Medulla oblongata (tissue), 1 donor: ENCODE data around the gene SUPT5H.
A peak's percentile ranks its signal among the peaks of the same experiment; 100 is the strongest.

Experiments used
- DNase-seq: peaks from one replicate; pipeline ENCODE4 v3.0.0-alpha.2; 2015; ENCODE audit errors: extremely low spot score

Gene SUPT5H

DNA sequence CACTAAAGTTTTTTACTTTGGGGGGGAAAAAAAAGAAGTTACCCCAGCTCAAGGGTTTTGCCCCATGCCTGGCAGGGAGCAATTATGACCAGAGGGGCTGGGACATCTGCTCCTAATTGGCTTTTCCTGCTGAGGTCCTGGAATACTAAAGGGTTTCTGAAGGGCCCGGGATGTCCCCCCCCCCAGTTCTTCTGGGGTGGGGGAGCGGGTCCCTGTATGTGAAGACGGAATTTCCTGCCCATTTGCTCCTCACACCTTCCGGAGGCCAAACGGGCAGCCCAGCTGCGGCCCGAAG, 52.3 kb downstream of the SUPT5H start:
- DNase-seq, result no peak

DNA sequence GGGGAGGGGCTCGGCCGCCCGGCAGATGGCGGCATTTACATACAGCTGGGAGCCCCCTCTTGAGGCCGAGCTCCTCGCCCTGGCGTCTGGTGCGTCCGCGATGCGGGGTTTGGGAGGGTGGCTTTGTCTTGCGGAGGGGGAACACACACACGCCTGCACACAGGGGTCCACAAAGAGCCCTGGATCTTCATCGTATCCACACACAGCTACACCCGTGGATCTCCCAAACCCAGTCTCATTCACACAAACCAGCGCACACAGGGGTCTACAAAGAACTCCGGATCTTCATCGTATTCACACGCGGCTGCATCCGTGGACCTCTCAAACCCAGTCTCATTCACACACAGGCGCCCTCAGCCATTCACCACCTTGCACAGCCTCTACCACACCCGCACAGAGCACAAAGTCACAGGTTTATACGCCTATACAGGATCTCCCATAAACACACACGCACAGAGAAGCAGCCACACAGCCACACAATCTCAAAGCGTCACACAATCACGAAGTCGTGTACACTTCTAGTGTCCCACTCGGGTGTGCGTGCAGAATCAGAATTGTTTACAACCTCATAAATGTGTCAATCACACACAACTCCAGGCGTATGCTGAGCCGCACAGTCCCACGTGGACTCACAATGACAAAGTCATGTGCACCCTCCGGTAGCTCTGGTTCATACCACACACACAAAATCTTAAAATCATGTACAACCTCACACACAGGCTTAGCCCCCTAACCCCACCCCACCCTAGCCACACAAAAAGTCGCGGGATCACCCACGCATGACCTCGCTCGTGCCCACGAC, 52.8 kb downstream of the SUPT5H start:
- peak; percentile 34 for DNase-seq

DNA sequence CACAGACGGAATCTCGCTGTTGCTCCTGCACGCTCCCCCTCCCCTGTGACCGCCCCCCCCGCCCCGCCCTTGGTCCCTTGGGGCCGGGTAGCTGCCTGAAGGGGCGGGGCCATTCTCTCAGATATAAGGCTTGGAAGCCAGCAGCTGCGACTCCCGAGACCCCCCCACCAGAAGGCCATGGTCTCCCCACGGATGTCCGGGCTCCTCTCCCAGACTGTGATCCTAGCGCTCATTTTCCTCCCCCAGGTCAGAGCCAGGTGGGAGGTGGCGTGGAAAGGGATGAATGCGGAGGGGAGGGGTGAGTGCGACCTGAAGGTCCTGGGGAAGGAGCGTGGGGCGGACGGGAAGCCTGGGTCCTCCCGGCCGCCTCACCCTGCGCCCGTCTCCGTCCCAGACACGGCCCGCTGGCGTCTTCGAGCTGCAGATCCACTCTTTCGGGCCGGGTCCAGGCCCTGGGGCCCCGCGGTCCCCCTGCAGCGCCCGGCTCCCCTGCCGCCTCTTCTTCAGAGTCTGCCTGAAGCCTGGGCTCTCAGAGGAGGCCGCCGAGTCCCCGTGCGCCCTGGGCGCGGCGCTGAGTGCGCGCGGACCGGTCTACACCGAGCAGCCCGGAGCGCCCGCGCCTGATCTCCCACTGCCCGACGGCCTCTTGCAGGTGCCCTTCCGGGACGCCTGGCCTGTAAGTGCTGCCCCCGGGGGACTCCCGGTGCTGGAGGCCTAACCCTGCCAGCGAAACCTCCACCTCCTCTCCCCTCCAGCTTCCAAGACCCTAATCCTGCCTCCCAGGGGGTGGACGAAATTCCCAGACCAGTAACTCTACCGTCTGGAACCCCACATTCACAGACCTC, 53.6 kb downstream of the SUPT5H start, which contains the start of gene DLL3:
TSS of gene DLL3 (plus strand) at position 150 of the 845 bp plus-strand sequence. CDS start at position 178, 28 bp downstream.
- DNase-seq, result no peak

DNA sequence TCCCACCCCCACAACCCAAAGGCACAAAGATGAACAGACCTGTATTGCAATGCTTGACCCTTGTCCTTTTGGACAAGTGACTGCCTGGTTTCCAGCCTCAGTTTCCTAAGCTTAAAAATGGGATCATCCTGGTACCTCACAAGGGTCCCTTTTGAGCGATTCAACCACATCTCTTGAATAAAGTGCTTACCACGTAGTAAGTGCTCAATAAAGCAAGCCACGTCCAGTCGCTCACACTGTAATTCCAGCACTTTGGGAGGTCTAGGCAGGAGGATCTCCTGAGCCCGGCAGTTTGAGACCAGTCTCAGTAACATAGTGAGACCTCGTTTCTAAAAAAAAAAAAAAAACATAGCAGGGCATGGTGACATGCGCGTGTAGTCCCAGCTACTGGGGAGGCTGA, 54.5 kb downstream of the SUPT5H start:
- DNase-seq, result no peak

DNA sequence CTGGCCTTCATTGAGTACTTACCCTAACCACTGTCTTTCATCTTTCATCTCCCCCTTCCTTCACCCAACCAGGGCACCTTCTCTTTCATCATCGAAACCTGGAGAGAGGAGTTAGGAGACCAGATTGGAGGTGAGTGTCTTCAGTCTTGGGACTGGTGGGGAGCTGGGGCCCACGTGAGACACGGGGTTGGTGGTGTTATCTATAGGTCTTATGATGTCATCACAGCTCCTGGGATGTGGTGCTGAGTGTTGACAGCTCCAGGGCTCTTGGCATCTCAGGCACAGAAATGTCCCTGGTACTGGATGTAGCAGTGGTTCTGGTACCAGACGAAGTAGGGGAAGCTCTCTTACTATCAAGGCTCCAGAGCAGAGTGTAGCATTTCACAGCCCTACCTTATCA, 55.2 kb downstream of the SUPT5H start:
- no peak for DNase-seq

DNA sequence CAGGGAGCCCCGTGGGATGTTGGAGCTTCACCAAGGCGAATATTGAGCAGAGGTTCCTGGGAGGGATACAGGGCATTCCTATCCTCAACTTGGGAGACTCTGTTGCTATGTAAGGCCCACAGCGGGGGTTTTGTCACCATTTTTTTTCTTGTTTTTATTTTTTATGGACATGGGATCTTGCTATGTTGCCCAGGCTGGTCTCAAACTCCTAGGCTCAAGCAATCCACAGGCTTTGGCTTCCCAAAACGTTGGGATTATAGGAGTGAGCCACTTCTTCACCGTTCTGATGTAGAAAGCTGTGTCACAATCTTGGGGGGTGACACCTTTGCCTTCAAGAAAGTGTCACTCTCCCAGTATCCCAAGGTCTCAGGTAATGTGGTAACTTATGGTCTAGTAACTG, 56.0 kb downstream of the SUPT5H start:
- DNase-seq, result no peak

DNA sequence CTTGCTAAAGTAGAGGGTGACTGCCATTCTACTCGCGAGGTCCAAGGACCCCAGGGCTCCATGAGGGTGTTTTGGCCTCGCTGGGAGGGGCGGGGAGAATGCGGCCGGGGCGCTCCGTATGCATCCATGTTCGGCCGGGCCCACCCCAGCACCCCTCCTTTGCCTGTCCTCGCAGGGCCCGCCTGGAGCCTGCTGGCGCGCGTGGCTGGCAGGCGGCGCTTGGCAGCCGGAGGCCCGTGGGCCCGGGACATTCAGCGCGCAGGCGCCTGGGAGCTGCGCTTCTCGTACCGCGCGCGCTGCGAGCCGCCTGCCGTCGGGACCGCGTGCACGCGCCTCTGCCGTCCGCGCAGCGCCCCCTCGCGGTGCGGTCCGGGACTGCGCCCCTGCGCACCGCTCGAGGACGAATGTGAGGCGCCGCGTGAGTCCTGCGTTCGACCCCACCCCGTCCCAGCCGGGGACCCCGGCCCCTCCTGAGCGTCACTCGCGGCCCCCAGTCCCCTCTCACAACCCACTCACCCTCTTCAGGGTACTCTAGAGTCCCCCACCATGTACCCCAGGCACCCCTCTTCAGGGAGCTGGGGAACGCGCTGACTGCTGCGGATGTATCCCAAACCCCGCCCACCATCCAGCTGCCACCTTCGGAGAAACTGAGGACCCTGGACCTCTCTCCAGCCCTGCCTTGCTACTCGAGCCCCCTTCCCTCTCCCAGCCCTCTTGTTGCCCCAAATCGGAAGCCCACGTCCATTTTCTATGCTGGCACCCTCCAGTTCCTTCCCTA, 57.4 kb downstream of the SUPT5H start:
- no peak for DNase-seq

DNA sequence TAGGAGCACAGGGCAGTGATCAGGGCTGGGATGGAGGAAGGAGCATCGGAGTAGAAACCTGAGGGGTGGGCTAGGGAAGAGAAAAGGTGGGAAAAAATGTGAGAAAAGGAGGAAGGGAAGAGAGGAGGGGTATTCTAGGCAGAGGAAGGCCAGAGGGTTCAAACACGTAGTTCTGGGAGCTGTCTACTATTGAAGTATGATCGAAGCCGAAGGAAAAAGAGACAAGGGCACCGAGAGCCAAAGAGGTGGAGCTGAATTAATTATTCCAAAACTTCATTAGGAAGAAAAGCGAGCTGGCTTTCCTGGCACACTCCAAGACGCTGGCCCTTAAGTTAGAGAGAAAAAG, 61.2 kb downstream of the SUPT5H start:
- DNase-seq, result no peak

DNA sequence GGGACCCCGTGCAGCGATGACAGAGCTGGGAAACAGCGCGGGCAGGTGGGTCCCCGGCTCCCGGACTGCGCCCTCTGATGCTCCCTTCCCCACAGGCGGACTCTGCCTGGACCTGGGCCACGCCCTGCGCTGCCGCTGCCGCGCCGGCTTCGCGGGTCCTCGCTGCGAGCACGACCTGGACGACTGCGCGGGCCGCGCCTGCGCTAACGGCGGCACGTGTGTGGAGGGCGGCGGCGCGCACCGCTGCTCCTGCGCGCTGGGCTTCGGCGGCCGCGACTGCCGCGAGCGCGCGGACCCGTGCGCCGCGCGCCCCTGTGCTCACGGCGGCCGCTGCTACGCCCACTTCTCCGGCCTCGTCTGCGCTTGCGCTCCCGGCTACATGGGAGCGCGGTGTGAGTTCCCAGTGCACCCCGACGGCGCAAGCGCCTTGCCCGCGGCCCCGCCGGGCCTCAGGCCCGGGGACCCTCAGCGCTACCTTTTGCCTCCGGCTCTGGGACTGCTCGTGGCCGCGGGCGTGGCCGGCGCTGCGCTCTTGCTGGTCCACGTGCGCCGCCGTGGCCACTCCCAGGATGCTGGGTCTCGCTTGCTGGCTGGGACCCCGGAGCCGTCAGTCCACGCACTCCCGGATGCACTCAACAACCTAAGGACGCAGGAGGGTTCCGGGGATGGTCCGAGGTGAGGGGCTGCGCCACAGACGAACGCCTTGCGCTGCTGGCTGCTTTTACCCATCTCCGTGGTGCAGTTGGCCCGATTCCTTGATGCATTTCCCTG, 61.7 kb downstream of the SUPT5H start:
- DNase-seq, result no peak

DNA sequence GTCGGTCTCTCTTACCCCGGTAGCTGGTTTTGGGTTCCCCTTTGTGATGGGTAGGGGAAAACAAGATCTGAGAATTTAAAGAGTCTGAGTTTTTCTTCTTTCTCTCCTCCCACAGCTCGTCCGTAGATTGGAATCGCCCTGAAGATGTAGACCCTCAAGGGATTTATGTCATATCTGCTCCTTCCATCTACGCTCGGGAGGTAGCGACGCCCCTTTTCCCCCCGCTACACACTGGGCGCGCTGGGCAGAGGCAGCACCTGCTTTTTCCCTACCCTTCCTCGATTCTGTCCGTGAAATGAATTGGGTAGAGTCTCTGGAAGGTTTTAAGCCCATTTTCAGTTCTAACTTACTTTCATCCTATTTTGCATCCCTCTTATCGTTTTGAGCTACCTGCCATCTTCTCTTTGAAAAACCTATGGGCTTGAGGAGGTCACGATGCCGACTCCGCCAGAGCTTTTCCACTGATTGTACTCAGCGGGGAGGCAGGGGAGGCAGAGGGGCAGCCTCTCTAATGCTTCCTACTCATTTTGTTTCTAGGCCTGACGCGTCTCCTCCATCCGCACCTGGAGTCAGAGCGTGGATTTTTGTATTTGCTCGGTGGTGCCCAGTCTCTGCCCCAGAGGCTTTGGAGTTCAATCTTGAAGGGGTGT, 62.5 kb downstream of the SUPT5H start:
- no peak for DNase-seq

DNA sequence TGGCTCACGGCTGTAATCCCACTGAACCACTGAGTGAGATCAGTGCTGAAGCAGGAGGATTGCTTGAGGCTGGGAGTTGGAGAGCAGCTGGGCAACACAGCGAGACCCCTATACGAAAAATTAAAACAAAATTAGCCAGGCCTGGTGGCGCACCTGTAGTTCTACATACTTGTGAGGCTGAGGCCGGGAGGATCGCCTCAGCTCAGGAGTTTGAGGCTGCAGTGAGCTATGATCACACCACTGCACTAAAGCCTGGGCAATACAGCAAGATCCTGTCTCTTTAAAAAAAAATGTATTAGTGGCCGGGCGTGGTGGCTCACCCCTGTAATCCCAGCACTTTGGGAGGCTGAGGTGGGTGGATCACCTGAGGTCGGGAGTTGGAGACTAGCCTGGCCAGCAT, 63.2 kb downstream of the SUPT5H start:
- DNase-seq, result no peak

DNA sequence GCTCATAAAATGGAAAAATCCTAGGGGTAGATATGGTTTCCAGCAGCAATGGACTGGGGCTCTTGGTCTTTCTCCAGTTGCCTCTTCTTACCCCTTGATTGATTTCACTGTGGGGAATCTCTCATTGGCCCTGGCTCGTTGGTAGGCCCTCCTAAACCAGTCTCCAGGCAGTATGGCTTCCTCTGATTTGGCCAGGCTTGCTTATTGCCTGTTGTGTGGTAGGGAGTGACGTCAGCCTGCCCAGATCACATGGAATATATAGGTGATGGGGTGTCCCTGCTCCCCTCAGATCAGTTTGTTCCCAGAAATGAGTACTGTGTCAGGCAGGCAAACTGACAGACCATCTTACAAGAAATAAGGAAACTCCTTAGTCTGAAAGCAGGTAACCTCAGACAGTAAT, 63.9 kb downstream of the SUPT5H start:
- no peak for DNase-seq

DNA sequence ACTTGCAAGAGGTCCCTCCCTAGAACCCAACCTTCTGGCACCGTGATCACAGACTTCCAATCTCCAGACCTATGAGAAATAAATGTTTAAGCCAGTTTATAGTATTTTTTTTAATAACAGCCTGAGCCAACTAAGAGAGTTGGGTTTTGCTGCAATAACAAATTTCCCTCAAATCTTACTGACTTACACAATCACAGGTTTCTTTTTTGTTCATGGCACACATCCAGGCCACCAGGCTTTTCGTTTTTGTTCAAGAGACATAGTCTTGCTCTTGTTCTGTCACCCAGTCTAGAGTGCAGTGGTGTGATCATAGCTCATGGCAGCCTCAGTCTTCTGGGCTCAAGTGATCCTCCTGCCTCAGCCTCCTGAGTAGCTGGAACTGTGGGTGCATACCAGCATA, 67.6 kb downstream of the SUPT5H start:
- no peak for DNase-seq

DNA sequence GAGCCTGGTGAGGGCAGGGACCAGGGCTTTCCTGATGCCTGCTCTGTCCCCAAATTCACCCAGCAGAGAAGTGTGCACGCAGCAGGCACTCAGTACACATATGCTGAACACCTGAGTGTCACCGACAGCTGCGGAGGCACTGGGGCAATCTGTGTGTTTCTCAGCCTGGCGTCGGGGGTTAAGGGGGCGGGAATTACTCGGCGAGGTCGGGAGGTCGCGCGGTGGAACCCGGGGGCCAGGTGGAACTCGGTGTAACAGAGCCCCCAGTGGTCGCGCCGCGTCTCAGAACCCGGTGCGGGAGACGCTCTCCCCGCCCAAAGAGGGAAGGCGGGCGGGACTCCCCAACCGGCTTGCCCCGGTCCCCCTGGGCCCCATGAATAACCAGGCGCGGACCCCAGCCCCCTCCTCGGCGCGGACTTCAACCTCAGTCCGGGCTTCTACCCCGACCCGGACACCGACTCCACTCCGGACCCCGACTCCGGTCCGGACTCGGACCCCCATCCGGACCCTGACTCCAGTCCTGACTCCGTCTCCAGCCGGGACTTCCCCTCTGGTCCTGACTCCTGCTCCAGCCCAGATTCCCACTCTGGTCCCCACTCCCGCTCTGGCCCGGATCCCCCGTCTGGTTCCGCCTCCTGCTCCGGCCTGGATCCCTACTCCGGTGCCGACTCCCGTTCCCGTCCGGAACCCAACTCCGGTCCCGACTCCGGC, 69.6 kb downstream of the SUPT5H start, which contains the start of gene SELENOV:
TSS of gene SELENOV (plus strand) at position 300 of the 711 bp plus-strand sequence. CDS start at position 374, 74 bp downstream.
- no peak for DNase-seq

DNA sequence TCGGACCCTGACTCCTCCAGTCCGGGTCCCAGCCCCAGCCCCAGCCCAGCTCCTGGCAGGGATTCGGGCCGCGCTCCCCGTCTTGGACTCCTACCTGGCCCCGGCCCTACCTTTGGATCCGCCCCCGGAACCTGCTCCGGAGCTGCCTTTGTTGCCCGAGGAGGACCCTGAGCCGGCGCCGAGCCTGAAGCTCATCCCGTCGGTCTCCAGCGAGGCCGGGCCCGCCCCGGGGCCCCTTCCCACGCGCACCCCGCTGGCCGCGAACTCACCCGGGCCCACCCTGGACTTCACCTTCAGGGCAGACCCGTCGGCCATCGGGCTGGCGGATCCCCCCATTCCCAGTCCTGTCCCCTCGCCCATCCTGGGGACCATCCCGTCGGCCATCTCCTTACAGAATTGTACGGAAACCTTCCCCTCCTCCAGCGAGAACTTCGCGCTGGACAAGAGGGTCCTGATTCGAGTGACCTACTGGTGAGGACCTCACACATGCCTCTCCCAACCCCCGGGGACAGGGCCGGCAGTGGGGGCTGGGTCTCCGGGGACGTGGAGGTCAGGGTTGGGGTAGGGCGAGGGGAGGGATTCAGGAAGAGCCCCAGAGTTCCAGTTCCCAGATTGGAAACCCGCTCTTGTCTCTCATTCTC, 70.3 kb downstream of the SUPT5H start:
- DNase-seq, result no peak

DNA sequence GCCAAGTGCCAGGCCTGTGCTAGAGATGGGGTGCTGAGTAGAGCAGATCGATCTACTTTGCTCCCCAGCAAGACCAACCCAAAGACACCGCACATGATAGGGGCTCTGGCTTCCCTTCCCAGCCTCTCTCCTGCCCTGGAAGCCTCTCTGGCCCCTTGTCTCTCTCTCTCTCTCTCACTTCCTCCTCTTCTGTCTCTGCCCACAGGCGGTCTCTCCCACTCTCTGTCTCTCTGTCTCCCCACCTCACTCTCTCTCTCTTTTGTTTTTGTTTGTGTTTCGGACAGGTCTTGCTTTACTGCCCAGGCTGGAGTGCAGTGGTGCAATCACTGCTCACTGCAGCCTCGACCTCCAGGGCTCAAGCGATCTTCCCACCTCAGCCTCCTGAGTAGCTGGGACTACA, 70.9 kb downstream of the SUPT5H start:
- DNase-seq, result no peak

DNA sequence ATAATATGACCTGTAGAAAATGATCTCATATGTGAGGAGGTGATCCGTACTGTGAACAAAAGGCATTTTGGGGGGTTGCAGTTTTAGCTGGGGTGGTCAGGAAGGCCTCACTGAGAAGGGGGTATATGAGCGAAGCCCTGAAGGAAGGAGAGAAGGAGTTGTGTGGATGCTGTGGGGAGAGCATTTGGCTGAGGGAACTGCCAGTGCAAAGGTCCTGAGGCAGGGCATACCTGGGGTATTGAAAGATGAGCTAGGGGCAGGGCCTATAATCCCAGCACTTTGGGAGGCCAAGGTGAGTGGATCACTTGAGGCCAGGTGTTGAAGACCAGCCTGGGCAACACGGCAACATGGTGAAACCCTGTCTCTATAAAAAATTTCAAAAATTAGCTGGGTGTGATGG, 72.0 kb downstream of the SUPT5H start:
- no peak for DNase-seq

DNA sequence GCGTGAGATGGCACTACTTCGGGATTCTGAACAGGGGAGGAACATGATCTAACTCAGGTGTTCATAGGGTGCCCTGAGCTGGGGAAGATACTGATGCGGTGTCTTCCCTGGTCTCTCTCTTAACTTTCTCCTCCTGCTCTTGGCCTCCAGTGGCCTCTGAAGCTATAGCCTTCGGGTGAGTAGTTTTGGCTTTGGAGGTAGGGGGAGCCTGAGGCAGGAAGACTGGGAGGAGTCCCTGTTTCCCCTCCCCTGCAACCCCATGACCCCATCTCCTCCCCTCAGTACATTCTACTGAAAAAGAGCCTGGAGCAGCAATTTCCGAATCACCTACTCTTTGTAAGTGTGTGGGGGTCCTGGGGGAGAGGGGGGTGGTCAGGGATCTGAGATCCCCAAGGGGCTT, 73.1 kb downstream of the SUPT5H start:
- no peak for DNase-seq

DNA sequence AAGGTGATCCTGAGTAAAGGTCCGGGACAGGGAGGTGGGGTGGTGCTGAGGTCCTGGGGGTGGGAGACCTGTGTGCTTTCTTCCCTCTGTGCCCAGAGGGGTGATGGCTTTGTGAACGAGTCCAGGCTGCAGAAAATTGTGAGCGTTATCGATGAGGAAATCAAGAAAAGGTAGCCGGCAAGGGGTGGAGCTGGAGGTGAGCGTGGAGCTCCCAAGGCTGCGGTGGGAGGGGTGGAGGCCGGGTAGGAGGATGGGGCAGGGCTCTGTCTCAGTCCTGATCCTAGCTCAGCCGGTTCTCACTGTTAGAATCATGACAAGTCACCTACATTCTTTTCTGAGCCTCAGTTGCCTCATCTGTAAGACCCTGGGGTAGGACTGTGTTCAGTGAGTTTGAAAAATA, 73.6 kb downstream of the SUPT5H start:
- no peak for DNase-seq
